Measurements from ENCODE around the gene DNHD1. TPM values are rescaled to one million over a fixed set of nuclear protein-coding genes. Genes with fewer than 3 reads are reported as not detected.

DNHD1 gene
- total RNA-seq, 1 donor from 2014 or later, result 2.3 TPM

DNA sequence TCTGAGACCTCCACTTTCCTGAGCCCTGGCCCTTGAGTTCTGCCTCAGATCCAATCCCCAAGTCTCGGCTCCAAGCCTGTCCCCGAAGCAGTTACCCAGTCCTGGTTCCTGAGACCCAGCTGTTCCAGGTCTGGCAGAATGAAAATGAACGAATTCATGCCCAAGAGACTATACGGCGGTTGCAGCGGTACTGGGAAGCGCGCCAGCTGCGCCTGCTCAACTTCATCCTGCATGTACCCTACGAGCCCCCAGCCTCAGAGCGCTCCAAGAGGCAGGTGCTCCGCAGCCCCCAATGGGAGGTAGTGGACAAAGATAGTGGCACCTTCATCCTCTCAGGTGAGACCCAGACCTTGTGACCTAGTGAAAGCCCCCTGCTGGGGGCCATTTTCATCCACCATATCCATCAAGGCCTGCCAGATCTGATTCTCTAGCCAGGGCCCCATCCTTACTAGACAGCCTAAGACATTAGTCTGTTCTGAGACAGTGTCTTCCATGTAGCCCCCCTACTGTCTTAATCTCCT lies 42.7 kb downstream of the DNHD1 start:
- H3K4me3 ChIP-seq, result no peak overlapping the region
- no peak for DNase-seq (ENCODE audit: low spot score in 2 of 2)
- no peaks in the 10 kb centered on the region for H3K27me3 ChIP-seq
- intact Hi-C loops (cut with DNase I), result no loop called here
- TF ChIP-seq, protein P1, sequence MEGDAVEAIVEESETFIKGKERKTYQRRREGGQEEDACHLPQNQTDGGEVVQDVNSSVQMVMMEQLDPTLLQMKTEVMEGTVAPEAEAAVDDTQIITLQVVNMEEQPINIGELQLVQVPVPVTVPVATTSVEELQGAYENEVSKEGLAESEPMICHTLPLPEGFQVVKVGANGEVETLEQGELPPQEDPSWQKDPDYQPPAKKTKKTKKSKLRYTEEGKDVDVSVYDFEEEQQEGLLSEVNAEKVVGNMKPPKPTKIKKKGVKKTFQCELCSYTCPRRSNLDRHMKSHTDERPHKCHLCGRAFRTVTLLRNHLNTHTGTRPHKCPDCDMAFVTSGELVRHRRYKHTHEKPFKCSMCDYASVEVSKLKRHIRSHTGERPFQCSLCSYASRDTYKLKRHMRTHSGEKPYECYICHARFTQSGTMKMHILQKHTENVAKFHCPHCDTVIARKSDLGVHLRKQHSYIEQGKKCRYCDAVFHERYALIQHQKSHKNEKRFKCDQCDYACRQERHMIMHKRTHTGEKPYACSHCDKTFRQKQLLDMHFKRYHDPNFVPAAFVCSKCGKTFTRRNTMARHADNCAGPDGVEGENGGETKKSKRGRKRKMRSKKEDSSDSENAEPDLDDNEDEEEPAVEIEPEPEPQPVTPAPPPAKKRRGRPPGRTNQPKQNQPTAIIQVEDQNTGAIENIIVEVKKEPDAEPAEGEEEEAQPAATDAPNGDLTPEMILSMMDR (IDR thresholded peaks at IDR 0.05), result no peak
- no peaks in the 10 kb centered on the region for H3K4me1 ChIP-seq
- H3K27ac ChIP-seq, result no peak overlapping the region
- peaks cover 4 to 11% of the 10 kb centered on the region in 2 donors for H3K36me3 ChIP-seq
- no peaks in the 10 kb centered on the region for H3K9me3 ChIP-seq

DNA sequence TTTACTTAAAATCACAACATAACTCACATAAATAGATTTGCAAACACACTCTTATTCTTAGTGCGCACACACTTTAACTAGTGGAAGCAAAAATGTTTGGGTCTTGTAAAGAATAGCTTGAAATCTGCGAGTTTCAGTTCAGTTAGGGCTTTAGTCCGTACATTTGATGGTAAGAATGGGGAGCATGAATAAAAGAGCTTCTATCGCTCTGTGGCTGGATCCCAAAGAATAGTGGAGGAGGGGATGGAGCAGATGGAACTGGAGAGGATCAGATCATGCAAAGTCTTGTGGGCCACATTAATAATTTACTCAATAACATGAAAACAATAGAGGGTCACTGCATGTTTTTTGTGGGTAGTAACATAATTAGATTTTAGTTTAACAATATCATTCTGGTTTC lies 44.3 kb downstream of the DNHD1 start:
- H3K36me3 ChIP-seq, result peaks cover 4 to 18% of the 10 kb centered on the region in 2 donors
- TF ChIP-seq, protein P1 (IDR thresholded peaks at IDR 0.05), result no peak
- H3K9me3 ChIP-seq, result no peaks in the 10 kb centered on the region
- no peak overlapping the region for H3K4me3 ChIP-seq
- DNase-seq (ENCODE audit: low spot score in 2 of 2), result no peak
- H3K4me1 ChIP-seq, result no peaks in the 10 kb centered on the region
- no peak overlapping the region for H3K27ac ChIP-seq
- intact Hi-C loops (cut with DNase I), result no loop called here
- no peaks in the 10 kb centered on the region for H3K27me3 ChIP-seq

DNA sequence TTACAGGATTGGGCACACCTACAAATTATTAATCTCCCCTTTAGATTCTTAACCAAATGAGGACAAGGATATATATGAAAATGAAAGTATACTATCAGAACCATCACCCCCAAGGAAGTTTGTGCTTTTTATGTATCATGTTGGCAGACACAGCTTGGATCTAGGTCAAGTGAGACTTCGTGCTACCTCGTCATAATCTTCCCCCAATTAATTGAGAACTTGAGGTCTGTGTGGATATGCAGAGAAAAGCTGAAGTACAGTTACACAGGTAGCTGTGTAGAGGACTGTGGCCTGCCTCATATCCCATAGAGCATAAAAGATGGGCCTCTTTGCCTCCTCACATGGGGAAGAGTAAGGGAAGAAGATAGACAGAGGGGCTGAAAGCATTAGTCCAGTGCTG lies 45.6 kb downstream of the DNHD1 start:
- no peak overlapping the region for H3K27ac ChIP-seq
- intact Hi-C loops (cut with DNase I), result no loop called here
- H3K4me1 ChIP-seq, result no peaks in the 10 kb centered on the region
- no peak for DNase-seq (ENCODE audit: low spot score in 2 of 2)
- H3K27me3 ChIP-seq, result no peaks in the 10 kb centered on the region
- H3K9me3 ChIP-seq, result no peaks in the 10 kb centered on the region
- H3K4me3 ChIP-seq, result no peak overlapping the region
- peaks cover 4 to 24% of the 10 kb centered on the region in 2 donors for H3K36me3 ChIP-seq
- TF ChIP-seq, protein P1 (IDR thresholded peaks at IDR 0.05), result no peak

DNA sequence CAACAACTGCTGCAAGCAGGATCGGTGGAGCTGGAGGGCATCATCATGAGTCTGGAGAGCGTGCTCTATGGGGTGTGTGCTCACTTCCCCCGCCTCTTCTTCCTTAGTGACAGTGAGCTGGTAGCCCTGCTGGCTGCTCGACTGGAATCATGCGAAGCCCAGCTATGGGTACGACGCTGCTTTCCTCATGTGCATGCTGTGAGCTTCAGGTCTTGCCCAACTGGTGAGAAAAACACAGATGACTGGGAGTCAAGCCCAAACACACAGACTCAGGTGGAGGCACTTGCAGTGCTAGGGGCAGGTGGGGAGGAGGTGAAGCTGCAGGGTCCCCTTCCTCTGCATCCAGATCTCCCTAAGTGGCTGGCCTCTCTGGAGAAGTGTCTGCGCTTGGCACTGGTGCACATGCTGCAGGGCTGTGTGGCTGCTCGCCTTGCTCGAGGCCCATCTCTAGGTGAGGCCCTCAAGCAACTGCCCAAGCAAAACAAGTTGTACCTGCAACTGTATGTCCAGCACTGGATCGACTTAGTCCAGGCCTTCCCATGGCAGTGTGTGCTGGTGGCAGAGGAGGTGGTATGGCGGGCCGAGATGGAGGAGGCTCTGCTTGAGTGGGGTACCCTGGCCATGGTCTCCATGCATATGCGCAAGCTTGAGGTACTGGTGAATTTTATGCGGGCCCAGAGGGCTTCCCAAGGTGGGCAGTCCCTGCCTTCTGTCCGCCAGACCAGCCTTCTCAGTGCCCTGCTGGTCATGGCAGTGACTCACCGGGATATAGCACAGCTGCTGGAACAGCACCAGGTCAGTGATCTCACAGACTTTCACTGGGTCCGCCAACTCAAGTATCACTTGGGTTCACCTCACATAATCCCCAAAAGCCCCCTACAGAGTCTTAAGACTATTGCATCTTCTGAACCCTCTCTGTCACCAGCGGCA lies 48.1 kb downstream of the DNHD1 start:
- peaks cover 4 to 24% of the 10 kb centered on the region in 2 donors for H3K36me3 ChIP-seq
- no peak overlapping the region for H3K4me3 ChIP-seq
- TF ChIP-seq, protein P1 (IDR thresholded peaks at IDR 0.05), result no peak
- no peaks in the 10 kb centered on the region for H3K4me1 ChIP-seq
- H3K27ac ChIP-seq, result no peak overlapping the region
- no peaks in the 10 kb centered on the region for H3K27me3 ChIP-seq
- no peaks in the 10 kb centered on the region for H3K9me3 ChIP-seq
- DNase-seq (ENCODE audit: low spot score in 2 of 2), result no peak
- intact Hi-C loops (cut with DNase I), result no loop called here

DNA sequence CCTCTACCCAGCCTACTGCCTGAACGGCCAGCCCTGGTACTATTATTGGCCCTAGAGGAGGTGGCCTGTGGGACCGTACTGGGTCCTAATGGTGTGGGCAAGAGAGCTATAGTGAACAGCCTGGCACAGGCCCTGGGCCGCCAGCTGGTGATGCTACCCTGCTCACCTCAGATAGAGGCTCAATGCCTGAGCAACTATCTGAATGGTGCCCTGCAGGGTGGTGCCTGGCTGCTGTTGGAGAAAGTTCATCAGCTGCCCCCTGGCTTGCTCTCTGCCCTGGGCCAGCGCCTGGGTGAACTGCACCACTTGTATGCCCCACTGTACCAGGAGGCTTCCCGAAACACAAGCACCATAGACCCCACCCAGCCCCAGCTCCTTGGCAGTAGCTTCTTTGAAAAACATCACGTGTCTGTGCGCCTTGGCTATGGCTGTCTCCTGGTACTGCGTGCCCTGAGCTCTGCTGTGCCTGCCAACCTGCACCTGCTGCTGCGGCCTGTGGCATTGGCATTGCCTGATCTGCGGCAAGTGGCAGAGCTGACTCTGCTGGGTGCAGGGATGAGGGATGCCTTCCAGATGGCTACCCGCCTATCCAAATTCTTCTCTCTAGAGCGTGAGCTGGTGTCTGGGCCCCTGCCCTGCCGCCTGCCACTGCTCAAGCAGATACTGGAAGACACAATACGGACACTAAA lies 49.0 kb downstream of the DNHD1 start:
- no peak for DNase-seq (ENCODE audit: low spot score in 2 of 2)
- intact Hi-C loops (cut with DNase I), result no loop called here
- Histone ChIP-seq H3K9me3 (no peaks in the 10 kb centered on the region), H3K27me3 (no peaks in the 10 kb centered on the region), H3K4me3 (no peak overlapping the region), H3K4me1 (no peaks in the 10 kb centered on the region), H3K27ac (no peak overlapping the region), H3K36me3 (peaks cover 4 to 24% of the 10 kb centered on the region in 2 donors)
- TF ChIP-seq, protein P1 (IDR thresholded peaks at IDR 0.05), result no peak

Data from ascending aorta (tissue), 2 donors.